Measurements from ENCODE around the gene RFT1. TPM values are rescaled to one million over a fixed set of nuclear protein-coding genes. Genes with fewer than 3 reads are reported as not detected.

Gene RFT1
- polyA plus RNA-seq, 2 donors, result 5.7 to 11.0 TPM

- H3K27me3 ChIP-seq (ENCODE audit: control insufficient read depth in 1 of 2, insufficient read depth in 2 of 2, low read length in 2 of 2), result no peaks in the 10 kb centered on the region
- peaks cover 6 to 44% of the 10 kb centered on the region in 2 donors for H3K4me1 ChIP-seq (ENCODE audit: control insufficient read depth in 2 of 2, insufficient read depth in 2 of 2, low read length in 1 of 2)
- peak overlapping the region; percentile 91 to 93 for H3K27ac ChIP-seq (ENCODE audit: low read depth in 2 of 2, low read length in 1 of 2)
- no peaks in the 10 kb centered on the region for H3K9me3 ChIP-seq (ENCODE audit: control insufficient read depth in 2 of 2, insufficient read depth in 1 of 2, low read depth in 1 of 2, low read length in 1 of 2)
- WGBS, 2 donors, result 69 to 70% methylated on average over 6 of the region's 6 CpGs
- peaks cover 0 to 6% of the 10 kb centered on the region in 2 donors for H3K36me3 ChIP-seq (ENCODE audit: control insufficient read depth in 2 of 2, insufficient read depth in 2 of 2, low read length in 1 of 2)
- H3K4me3 ChIP-seq (ENCODE audit: low read depth in 1 of 2, low read length in 2 of 2), result peak overlapping the region in 1 of 2 donors; percentile 92
Observed at GRCh38 chr3:53163444-53164387, 33.5 kb upstream of the RFT1 start.

- H3K27me3 ChIP-seq (ENCODE audit: control insufficient read depth in 1 of 2, insufficient read depth in 2 of 2, low read length in 2 of 2), result no peaks in the 10 kb centered on the region
- peaks cover 0 to 6% of the 10 kb centered on the region in 2 donors for H3K36me3 ChIP-seq (ENCODE audit: control insufficient read depth in 2 of 2, insufficient read depth in 2 of 2, low read length in 1 of 2)
- H3K27ac ChIP-seq (ENCODE audit: low read depth in 2 of 2, low read length in 1 of 2), result peak overlapping the region; percentile 91 to 93
- peak overlapping the region; percentile 92 to 96 for H3K4me3 ChIP-seq (ENCODE audit: low read depth in 1 of 2, low read length in 2 of 2)
- no peaks in the 10 kb centered on the region for H3K9me3 ChIP-seq (ENCODE audit: control insufficient read depth in 2 of 2, insufficient read depth in 1 of 2, low read depth in 1 of 2, low read length in 1 of 2)
- peaks cover 6 to 37% of the 10 kb centered on the region in 2 donors for H3K4me1 ChIP-seq (ENCODE audit: control insufficient read depth in 2 of 2, insufficient read depth in 2 of 2, low read length in 1 of 2)
- WGBS, 2 donors, result 28 to 52% methylated on average over 12 of the region's 12 CpGs
Observed at GRCh38 chr3:53162672-53163443, 32.6 kb upstream of the RFT1 start.

- peak overlapping the region; percentile 91 to 93 for H3K27ac ChIP-seq (ENCODE audit: low read depth in 2 of 2, low read length in 1 of 2)
- H3K27me3 ChIP-seq (ENCODE audit: control insufficient read depth in 1 of 2, insufficient read depth in 2 of 2, low read length in 2 of 2), result no peaks in the 10 kb centered on the region
- peaks cover 6 to 34% of the 10 kb centered on the region in 2 donors for H3K4me1 ChIP-seq (ENCODE audit: control insufficient read depth in 2 of 2, insufficient read depth in 2 of 2, low read length in 1 of 2)
- H3K9me3 ChIP-seq (ENCODE audit: control insufficient read depth in 2 of 2, insufficient read depth in 1 of 2, low read depth in 1 of 2, low read length in 1 of 2), result no peaks in the 10 kb centered on the region
- WGBS, 2 donors, result 6 to 8% methylated on average over 27 to 49 of the region's 49 CpGs
- H3K36me3 ChIP-seq (ENCODE audit: control insufficient read depth in 2 of 2, insufficient read depth in 2 of 2, low read length in 1 of 2), result peaks cover 0 to 6% of the 10 kb centered on the region in 2 donors
- peak overlapping the region; percentile 92 to 96 for H3K4me3 ChIP-seq (ENCODE audit: low read depth in 1 of 2, low read length in 2 of 2)
Observed at GRCh38 chr3:53161820-53162671, 31.8 kb upstream of the RFT1 start.

DNA sequence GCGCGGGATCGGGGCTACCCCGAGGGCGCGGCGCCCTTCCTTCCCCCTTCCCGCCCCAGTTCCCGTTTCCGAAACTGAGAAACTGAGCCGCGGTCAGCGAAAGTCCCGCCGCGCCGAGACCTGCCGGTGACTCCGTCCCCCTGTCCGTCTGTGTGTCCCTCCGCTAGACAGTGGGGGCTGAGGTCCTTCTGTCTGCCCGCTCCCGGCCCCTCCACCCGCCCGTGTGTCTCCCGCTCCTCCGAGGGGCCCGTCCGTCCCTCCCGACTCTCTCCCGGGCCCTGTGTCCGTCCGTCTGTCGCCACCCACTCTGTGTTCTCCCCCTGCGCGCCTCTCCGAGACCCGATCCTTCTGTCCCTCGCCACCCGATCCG lies 31.2 kb upstream of the RFT1 start:
- Histone ChIP-seq H3K4me1 (ENCODE audit: control insufficient read depth in 2 of 2, insufficient read depth in 2 of 2, low read length in 1 of 2) (peaks cover 3 to 35% of the 10 kb centered on the region in 2 donors), H3K27me3 (ENCODE audit: control insufficient read depth in 1 of 2, insufficient read depth in 2 of 2, low read length in 2 of 2) (no peaks in the 10 kb centered on the region), H3K4me3 (ENCODE audit: low read depth in 1 of 2, low read length in 2 of 2) (peak overlapping the region; percentile 92 to 96), H3K9me3 (ENCODE audit: control insufficient read depth in 2 of 2, insufficient read depth in 1 of 2, low read depth in 1 of 2, low read length in 1 of 2) (no peaks in the 10 kb centered on the region), H3K36me3 (ENCODE audit: control insufficient read depth in 2 of 2, insufficient read depth in 2 of 2, low read length in 1 of 2) (peaks cover 0 to 5% of the 10 kb centered on the region in 2 donors), H3K27ac (ENCODE audit: low read depth in 2 of 2, low read length in 1 of 2) (peak overlapping the region; percentile 91 to 93)
- 1 to 2% methylated on average over 39 to 41 of the region's 41 CpGs for WGBS, 2 donors

DNA sequence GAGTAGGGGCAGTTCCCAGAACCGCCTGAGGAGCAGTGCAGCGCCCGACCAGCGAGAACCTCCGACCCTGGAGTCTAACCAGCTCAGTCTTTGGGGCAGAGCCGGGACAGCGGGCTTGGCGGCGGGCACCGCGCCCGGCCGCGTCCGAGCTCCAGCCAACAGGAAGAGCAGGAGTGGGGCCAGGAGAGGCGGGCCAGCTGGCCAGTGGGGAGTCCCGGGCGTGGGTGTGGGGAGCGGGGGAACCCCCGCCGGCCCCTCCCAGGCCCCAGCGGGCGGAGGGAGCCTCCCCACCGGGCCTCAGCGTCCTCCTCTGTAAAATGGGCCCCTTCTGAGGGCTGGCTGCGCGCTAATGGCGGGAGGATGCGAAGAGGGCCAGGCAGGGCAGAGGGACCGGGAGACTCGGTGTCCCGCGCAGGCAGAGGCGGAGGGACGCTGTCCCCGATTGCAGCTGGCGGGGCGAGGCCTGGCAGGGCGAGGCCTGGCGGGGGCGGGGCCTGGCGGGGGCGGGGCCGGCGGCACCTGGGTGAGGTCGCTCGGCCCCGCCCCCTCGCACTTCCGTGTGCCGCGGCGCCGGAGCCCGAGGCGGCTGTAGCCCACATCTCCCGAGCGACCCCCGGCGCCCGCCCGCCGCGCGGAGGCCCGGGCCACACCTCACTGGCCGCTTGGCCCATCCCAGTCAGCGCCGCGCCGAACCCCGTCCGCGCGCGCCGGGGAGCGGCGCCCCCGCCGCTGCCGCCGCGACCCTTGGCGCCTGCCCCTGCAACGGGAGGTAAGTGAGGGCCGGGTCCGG lies 30.6 kb upstream of the RFT1 start, which contains the start of gene PRKCD:
TSS of gene PRKCD (plus strand) at position 550 of the 790 bp plus-strand sequence. CDS start 17,214 bp downstream, outside the sequence.
- H3K4me3 ChIP-seq (ENCODE audit: low read depth in 1 of 2, low read length in 2 of 2), result peak within 1 kb of the TSS; percentile 92 to 96
- no peaks in the 10 kb centered on the region for H3K9me3 ChIP-seq (ENCODE audit: control insufficient read depth in 2 of 2, insufficient read depth in 1 of 2, low read depth in 1 of 2, low read length in 1 of 2)
- 0 to 1% methylated on average over 56 to 88 of the region's 88 CpGs for WGBS, 2 donors
- H3K36me3 ChIP-seq (ENCODE audit: control insufficient read depth in 2 of 2, insufficient read depth in 2 of 2, low read length in 1 of 2), result no peaks in the 10 kb centered on the region
- peaks cover 0 to 37% of the 10 kb centered on the region in 2 donors for H3K4me1 ChIP-seq (ENCODE audit: control insufficient read depth in 2 of 2, insufficient read depth in 2 of 2, low read length in 1 of 2)
- H3K27me3 ChIP-seq (ENCODE audit: control insufficient read depth in 1 of 2, insufficient read depth in 2 of 2, low read length in 2 of 2), result no peaks in the 10 kb centered on the region
- peak within 1 kb of the TSS; percentile 91 to 93 for H3K27ac ChIP-seq (ENCODE audit: low read depth in 2 of 2, low read length in 1 of 2)

GRCh38 chr3:53160061-53160659 lies 29.9 kb upstream of the RFT1 start:
- Histone ChIP-seq H3K4me1 (ENCODE audit: control insufficient read depth in 2 of 2, insufficient read depth in 2 of 2, low read length in 1 of 2) (peaks cover 5 to 41% of the 10 kb centered on the region in 2 donors), H3K4me3 (ENCODE audit: low read depth in 1 of 2, low read length in 2 of 2) (peak overlapping the region; percentile 92 to 96), H3K27me3 (ENCODE audit: control insufficient read depth in 1 of 2, insufficient read depth in 2 of 2, low read length in 2 of 2) (no peaks in the 10 kb centered on the region), H3K27ac (ENCODE audit: low read depth in 2 of 2, low read length in 1 of 2) (peak overlapping the region; percentile 91 to 93), H3K36me3 (ENCODE audit: control insufficient read depth in 2 of 2, insufficient read depth in 2 of 2, low read length in 1 of 2) (no peaks in the 10 kb centered on the region), H3K9me3 (ENCODE audit: control insufficient read depth in 2 of 2, insufficient read depth in 1 of 2, low read depth in 1 of 2, low read length in 1 of 2) (no peaks in the 10 kb centered on the region)
- WGBS, 2 donors, result 26 to 30% methylated on average over 4 of the region's 4 CpGs

DNA sequence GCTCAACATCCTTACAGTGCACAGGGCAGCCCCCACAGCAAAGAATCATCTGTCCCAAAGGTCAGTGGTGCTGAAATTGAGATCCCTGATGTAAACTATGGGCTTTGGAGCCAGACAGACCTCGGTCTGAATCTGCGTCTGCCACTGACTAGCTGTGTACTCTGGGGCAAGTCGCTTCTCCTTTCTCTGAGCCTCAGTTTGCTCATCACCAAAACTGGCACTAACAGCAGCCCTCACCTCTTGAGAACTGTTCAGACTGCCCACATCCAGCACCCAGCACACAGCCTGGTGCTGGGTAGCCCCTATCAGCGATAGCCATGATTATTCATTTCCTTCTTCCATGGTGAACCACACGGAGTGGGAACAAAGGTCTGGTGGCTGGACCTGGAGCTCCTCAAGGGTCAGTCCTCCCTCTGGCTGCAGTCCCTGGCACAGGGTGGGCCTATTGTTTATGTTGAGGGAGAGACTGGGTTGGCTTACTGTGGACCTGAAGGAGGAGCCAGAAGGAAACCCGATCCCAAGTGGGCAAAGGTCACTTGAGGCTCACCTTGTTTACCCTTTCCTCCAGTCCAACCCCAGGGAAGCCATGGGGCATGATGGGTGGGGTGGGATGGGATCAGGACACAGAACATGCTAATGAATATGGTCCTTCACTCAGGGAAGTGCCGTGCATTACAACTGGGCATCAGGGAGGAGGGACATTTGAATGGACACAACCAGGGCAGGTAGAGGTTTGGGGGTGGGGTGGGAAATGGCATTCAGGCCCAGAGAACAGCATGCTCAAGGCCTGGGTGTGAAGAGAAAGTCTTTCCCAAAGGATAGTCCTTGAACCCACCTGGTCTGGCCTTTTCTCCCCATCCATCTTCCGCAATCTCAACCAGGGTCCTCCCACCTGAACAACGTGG lies 29.2 kb upstream of the RFT1 start:
- Histone ChIP-seq H3K36me3 (ENCODE audit: control insufficient read depth in 2 of 2, insufficient read depth in 2 of 2, low read length in 1 of 2) (no peaks in the 10 kb centered on the region), H3K4me3 (ENCODE audit: low read depth in 1 of 2, low read length in 2 of 2) (no peak overlapping the region), H3K9me3 (ENCODE audit: control insufficient read depth in 2 of 2, insufficient read depth in 1 of 2, low read depth in 1 of 2, low read length in 1 of 2) (no peaks in the 10 kb centered on the region), H3K4me1 (ENCODE audit: control insufficient read depth in 2 of 2, insufficient read depth in 2 of 2, low read length in 1 of 2) (peaks cover 7 to 44% of the 10 kb centered on the region in 2 donors), H3K27me3 (ENCODE audit: control insufficient read depth in 1 of 2, insufficient read depth in 2 of 2, low read length in 2 of 2) (no peaks in the 10 kb centered on the region), H3K27ac (ENCODE audit: low read depth in 2 of 2, low read length in 1 of 2) (peak overlapping the region in 1 of 2 donors; percentile 15)
- WGBS, 2 donors, result 55 to 67% methylated on average over 9 of the region's 9 CpGs

Data from esophagus (tissue), 2 donors.